K562 (cell line): Measurements from ENCODE around the gene MYADML2. TPM values are rescaled to one million over a fixed set of nuclear protein-coding genes. Genes with fewer than 3 reads are reported as not detected.
A peak's percentile ranks its signal among the peaks of the same experiment; 100 is the strongest.

ENCODE experiments used
- AFF4 ChIP-seq: sonication (generic); formaldehyde crosslinking; IDR thresholded peaks from 2 replicates; pipeline ENCODE4 v1.8.0; 2023; ENCODE audit warnings: mild to moderate bottlenecking, missing genetic modification reagents
- MCM3 ChIP-seq: fragments of 450-650 bp; IDR thresholded peaks from 2 replicates; pipeline ENCODE4 v1.6.1; 2016
- NEUROD1 ChIP-seq: fragments of 150-350 bp; IDR thresholded peaks from 2 replicates; pipeline ENCODE4 v1.6.1; 2014; ENCODE audit warnings: borderline replicate concordance, low read length, low read depth; ENCODE audit not compliant: partially characterized antibody
- NONO ChIP-seq, 2 experiments: fragments of 200-400 bp in 1 of 2; fragments of 450-650 bp in 1 of 2; formaldehyde crosslinking in 1 of 2; IDR thresholded peaks; 2 replicates each; pipeline ENCODE4 v1.6.1; 2017; ENCODE audit warnings: low read depth in 2 of 2, mild to moderate bottlenecking in 2 of 2, moderate library complexity in 2 of 2, low read length in 1 of 2
- PHF8 ChIP-seq: fragments of 200-600 bp; sonication (generic); IDR thresholded peaks from 2 replicates; pipeline ENCODE4 v1.6.1; 2012; ENCODE audit warnings: mixed run types, mild to moderate bottlenecking, inconsistent platforms, low read length, moderate library complexity, borderline replicate concordance
- SNAPC5 ChIP-seq: fragments of 250-450 bp; sonication (Bioruptor Pico); IDR thresholded peaks from 2 replicates; pipeline ENCODE4 v1.8.0; 2021; ENCODE audit warnings: moderate library complexity, mild to moderate bottlenecking, inconsistent platforms
- TAF1 ChIP-seq: IDR thresholded peaks from 2 replicates; pipeline ENCODE4 v1.6.1; 2011; ENCODE audit warnings: mild to moderate bottlenecking, low read length, moderate library complexity; ENCODE audit not compliant: insufficient read depth, control insufficient read depth, severe bottlenecking; ENCODE audit errors: extremely low read depth
- USF2 ChIP-seq: sonication (generic); formaldehyde crosslinking; IDR thresholded peaks from 2 replicates; pipeline ENCODE4 v1.5.0; 2020; ENCODE audit warnings: missing genetic modification reagents
- YY1 ChIP-seq, 3 experiments: IDR thresholded peaks; 2 replicates each; pipeline ENCODE4 v1.6.1; 2011; ENCODE audit warnings: low read length in 2 of 3, mild to moderate bottlenecking in 2 of 3, moderate library complexity in 2 of 3, borderline replicate concordance in 1 of 3, control low read depth in 1 of 3, low read depth in 1 of 3; ENCODE audit not compliant: insufficient read depth in 3 of 3, insufficient replicate concordance in 2 of 3, control insufficient read depth in 1 of 3, insufficient read length in 1 of 3; ENCODE audit errors: extremely low read depth in 1 of 3
- ZNF212 ChIP-seq: fragments of 450-650 bp; formaldehyde crosslinking; IDR thresholded peaks from 2 replicates; pipeline ENCODE4 v1.4.0; 2020; ENCODE audit warnings: mild to moderate bottlenecking
- ZNF395 ChIP-seq: fragments of 200-800 bp; sonication (Bioruptor generic); IDR thresholded peaks from 2 replicates; pipeline ENCODE4 v1.6.1; 2017; ENCODE audit warnings: missing genetic modification characterization, missing compliant biosample characterization
- polyA plus RNA-seq, 8 experiments: library from polyadenylated mRNA; depleted of rRNA in 4 of 8; stranded (reverse) in 5 of 8; unstranded in 3 of 8; fragments of >200 nt; fragmentation: Nextera tagmentation in 2 of 8; fragmentation: Illumina TruSeq in 1 of 8; extraction: Ambion mirVana in 2 of 8; extraction: Trizol in 1 of 8; gene quantifications; 2 replicates each; pipeline versions ENCODE4 v1.2.1 to v1.2.3, GENCODE V29; 2011 to 2014; ENCODE audit warnings: inconsistent platforms in 1 of 8, missing spikeins in 1 of 8
- total RNA-seq, 7 experiments: library from RNA; depleted of rRNA in 6 of 7; stranded (reverse); fragments of >200 nt in 6 of 7; fragmentation: Illumina TruSeq in 2 of 7; extraction: Trizol in 2 of 7; gene quantifications; 2 replicates each; pipeline versions ENCODE4 v1.2.1 to v1.2.3, GENCODE V29; 2011 to 2021; ENCODE audit warnings: low replicate concordance in 1 of 7
- TF ChIP-seq, protein P1 (sequence below), 2 experiments: fragments of 450-650 bp; IDR thresholded peaks; 2 replicates each; pipeline ENCODE4 v1.6.1; 2016; ENCODE audit warnings: mild to moderate bottlenecking in 2 of 2, borderline replicate concordance in 1 of 2, low read depth in 1 of 2, moderate library complexity in 1 of 2

MYADML2 gene
- total and polyA plus RNA-seq, 9 of the 15 experiments (the other 6 are each of a cell fraction or from before 2014, with no cell fraction given) = not detected

DNA sequence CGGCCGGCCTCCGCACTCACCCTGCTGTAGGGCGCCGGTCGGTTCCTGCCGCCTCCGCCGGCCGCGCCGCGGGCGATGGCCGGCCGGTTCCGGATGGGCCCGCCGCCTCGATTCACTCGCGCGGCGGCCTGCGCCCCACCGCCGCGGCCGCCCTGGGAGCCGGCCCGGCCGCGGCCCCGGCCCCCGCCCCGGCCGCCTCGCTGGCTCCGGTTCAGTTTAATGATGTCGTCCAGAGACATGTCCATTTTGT, 55.8 kb downstream of the MYADML2 start (continued):
- TF ChIP-seq, protein P1, sequence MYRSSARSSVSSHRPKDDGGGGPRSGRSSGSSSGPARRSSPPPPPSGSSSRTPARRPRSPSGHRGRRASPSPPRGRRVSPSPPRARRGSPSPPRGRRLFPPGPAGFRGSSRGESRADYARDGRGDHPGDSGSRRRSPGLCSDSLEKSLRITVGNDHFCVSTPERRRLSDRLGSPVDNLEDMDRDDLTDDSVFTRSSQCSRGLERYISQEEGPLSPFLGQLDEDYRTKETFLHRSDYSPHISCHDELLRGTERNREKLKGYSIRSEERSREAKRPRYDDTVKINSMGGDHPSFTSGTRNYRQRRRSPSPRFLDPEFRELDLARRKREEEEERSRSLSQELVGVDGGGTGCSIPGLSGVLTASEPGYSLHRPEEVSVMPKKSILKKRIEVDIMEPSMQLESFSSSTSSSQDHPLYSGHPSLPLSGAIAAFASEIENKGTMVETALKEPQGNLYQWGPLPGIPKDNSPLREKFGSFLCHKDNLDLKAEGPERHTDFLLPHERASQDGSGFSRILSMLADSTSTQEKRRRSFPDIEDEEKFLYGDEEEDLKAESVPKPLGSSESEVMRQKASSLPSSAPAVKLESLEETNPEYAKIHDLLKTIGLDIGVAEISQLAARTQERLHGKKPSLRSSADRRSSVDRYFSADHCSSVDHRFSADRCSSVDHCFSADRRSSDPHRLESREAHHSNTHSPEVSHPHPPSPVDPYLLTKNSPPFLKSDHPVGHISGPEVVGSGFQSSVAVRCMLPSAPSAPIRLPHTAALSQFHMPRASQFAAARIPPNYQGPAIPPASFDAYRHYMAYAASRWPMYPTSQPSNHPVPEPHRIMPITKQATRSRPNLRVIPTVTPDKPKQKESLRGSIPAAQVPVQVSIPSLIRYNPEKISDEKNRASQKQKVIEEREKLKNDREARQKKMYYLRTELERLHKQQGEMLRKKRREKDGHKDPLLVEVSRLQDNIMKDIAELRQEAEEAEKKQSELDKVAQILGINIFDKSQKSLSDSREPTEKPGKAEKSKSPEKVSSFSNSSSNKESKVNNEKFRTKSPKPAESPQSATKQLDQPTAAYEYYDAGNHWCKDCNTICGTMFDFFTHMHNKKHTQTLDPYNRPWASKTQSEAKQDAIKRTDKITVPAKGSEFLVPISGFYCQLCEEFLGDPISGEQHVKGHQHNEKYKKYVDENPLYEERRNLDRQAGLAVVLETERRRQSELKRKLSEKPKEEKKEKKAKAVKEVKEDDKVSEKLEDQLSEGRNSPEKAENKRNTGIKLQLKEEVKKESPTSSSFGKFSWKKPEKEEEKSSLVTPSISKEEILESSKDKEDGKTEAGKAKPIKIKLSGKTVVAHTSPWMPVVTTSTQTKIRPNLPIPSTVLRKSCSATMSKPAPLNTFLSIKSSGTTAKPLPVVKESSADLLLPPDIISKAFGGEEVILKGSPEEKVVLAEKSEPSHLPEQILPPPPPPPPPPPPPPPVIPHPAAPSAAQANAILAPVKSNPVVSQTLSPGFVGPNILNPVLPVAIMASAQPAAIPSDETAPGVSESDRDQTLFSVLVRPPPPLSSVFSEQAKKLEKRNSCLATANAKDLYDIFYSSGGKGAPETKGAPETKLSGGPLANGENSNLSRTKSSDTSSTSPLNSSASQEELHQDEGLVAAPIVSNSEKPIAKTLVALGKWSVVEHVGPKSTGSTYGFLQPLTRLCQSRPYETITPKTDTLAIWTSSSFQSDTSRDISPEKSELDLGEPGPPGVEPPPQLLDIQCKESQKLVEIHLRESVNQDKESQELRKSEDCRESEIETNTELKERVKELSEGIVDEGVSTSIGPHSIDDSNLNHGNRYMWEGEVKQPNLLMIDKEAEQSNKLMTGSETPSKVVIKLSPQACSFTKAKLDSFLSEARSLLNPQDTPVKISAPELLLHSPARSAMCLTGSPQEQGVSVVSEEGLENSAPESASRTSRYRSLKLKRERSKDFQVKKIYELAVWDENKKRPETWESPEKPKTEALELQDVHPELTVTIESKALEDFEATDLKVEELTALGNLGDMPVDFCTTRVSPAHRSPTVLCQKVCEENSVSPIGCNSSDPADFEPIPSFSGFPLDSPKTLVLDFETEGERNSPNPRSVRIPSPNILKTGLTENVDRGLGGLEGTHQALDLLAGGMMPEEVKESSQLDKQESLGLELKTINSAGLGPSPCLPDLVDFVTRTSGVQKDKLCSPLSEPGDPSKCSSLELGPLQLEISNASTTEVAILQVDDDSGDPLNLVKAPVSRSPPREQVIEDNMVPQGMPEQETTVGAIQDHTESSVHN (IDR thresholded peaks at IDR 0.05; ENCODE audit: borderline replicate concordance in 1 of 2, low read depth in 1 of 2) = no peak
- no peak for TF ChIP-seq SNAPC5
- no peak for TF ChIP-seq AFF4 (CRISPR knock-in tag)
- TF ChIP-seq ZNF212 (CRISPR knock-in tag) = no peak
- no peak for TF ChIP-seq MCM3
- no peak for TF ChIP-seq TAF1
- TF ChIP-seq PHF8 = peak; percentile 38; the same call in 1 of the 2 replicates
- TF ChIP-seq ZNF395 (CRISPR knock-in tag) = no peak
- no peak for TF ChIP-seq USF2 (CRISPR knock-in tag)
- 0 out of 4 replicates have a peak, but pooled peaks of 1 of the 2 experiments have one; percentile 50 for TF ChIP-seq NONO (IDR thresholded peaks at IDR 0.05; ENCODE audit: low read depth in 2 of 2, low read length in 1 of 2)
- peak in 1 of 3 experiments; percentile 94 for TF ChIP-seq YY1 (IDR thresholded peaks at IDR 0.05; ENCODE audit: borderline replicate concordance in 1 of 3, control insufficient read depth in 1 of 3, extremely low read depth in 1 of 3, insufficient read depth in 3 of 3, insufficient read length in 1 of 3, insufficient replicate concordance in 2 of 3, low read depth in 1 of 3, low read length in 2 of 3)
- no peak for TF ChIP-seq NEUROD1
